ENCODE results near the gene HAPLN1.

Gene HAPLN1

GRCh38 chr5:83715236-83716065, 5.2 kb downstream of the HAPLN1 start:
- Histone ChIP-seq H3K79me2 (ENCODE audit: insufficient read depth, low read length) (no peaks in the 10 kb centered on the region), H4K20me1 (ENCODE audit: insufficient read depth, low read length) (no peaks in the 10 kb centered on the region), H3K4me3 (ENCODE audit: low read depth in 1 of 2, low read length in 2 of 2) (no peak overlapping the region), H3K36me3 (ENCODE audit: insufficient read depth, low read length) (no peaks in the 10 kb centered on the region), H2AFZ (ENCODE audit: low read depth, low read length) (no peak overlapping the region), H3K9ac (ENCODE audit: low read depth, low read length) (no peak overlapping the region), H3K4me1 (ENCODE audit: insufficient read depth, low read length) (no peaks in the 10 kb centered on the region), H3K27ac (ENCODE audit: low read length) (no peak overlapping the region), H3K27me3 (ENCODE audit: insufficient read depth, low read length, poor library complexity) (peaks cover 13% of the 10 kb centered on the region), H3K4me2 (ENCODE audit: insufficient read depth, low read length) (no peak overlapping the region), H3K9me3 (ENCODE audit: insufficient read depth, low read length, severe bottlenecking) (no peaks in the 10 kb centered on the region)
- ATAC-seq (ENCODE audit: insufficient read depth, low read depth) (no peak), DNase-seq (no peak)
- TF ChIP-seq, protein P1, sequence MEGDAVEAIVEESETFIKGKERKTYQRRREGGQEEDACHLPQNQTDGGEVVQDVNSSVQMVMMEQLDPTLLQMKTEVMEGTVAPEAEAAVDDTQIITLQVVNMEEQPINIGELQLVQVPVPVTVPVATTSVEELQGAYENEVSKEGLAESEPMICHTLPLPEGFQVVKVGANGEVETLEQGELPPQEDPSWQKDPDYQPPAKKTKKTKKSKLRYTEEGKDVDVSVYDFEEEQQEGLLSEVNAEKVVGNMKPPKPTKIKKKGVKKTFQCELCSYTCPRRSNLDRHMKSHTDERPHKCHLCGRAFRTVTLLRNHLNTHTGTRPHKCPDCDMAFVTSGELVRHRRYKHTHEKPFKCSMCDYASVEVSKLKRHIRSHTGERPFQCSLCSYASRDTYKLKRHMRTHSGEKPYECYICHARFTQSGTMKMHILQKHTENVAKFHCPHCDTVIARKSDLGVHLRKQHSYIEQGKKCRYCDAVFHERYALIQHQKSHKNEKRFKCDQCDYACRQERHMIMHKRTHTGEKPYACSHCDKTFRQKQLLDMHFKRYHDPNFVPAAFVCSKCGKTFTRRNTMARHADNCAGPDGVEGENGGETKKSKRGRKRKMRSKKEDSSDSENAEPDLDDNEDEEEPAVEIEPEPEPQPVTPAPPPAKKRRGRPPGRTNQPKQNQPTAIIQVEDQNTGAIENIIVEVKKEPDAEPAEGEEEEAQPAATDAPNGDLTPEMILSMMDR (IDR thresholded peaks at IDR 0.05; ENCODE audit: borderline replicate concordance, extremely low read depth, low read length, poor library complexity, severe bottlenecking), result no peak
- no peak for TF ChIP-seq EZH2 (IDR thresholded peaks at IDR 0.05; ENCODE audit: borderline replicate concordance, low read depth, low read length, severe bottlenecking)

DNA sequence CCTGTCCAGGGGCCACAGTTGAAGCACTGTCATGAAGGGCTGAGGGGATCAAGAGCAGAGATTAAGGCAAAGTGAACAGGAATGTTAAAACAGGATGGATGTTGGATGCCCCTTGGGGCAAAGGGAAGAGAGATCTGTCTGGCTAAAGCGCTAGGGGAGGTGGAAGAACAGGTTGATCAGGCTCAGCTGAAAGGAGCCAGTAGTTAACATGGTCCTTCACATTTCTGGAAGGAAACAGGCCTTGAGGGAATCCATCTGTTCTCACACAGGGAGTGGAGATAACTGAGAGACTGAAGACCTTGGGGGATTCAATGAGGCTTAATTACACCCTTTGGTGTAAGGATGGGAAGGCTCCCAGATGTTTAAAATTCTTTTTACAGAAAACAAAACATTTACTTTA, 5.8 kb downstream of the HAPLN1 start:
- H4K20me1 ChIP-seq (ENCODE audit: insufficient read depth, low read length), result no peaks in the 10 kb centered on the region
- H3K4me2 ChIP-seq (ENCODE audit: insufficient read depth, low read length), result no peak overlapping the region
- no peak overlapping the region for H3K27ac ChIP-seq (ENCODE audit: low read length)
- ATAC-seq (ENCODE audit: insufficient read depth, low read depth) (no peak), DNase-seq (no peak)
- TF ChIP-seq EZH2 (IDR thresholded peaks at IDR 0.05; ENCODE audit: borderline replicate concordance, low read depth, low read length, severe bottlenecking), result no peak
- TF ChIP-seq, protein P1 (IDR thresholded peaks at IDR 0.05; ENCODE audit: borderline replicate concordance, extremely low read depth, low read length, poor library complexity, severe bottlenecking), result no peak
- H2AFZ ChIP-seq (ENCODE audit: low read depth, low read length), result no peak overlapping the region
- H3K9ac ChIP-seq (ENCODE audit: low read depth, low read length), result no peak overlapping the region
- H3K4me3 ChIP-seq (ENCODE audit: low read depth in 1 of 2, low read length in 2 of 2), result no peak overlapping the region
- no peaks in the 10 kb centered on the region for H3K9me3 ChIP-seq (ENCODE audit: insufficient read depth, low read length, severe bottlenecking)
- peaks cover 13% of the 10 kb centered on the region for H3K27me3 ChIP-seq (ENCODE audit: insufficient read depth, low read length, poor library complexity)
- H3K36me3 ChIP-seq (ENCODE audit: insufficient read depth, low read length), result no peaks in the 10 kb centered on the region
- no peaks in the 10 kb centered on the region for H3K4me1 ChIP-seq (ENCODE audit: insufficient read depth, low read length)
- no peaks in the 10 kb centered on the region for H3K79me2 ChIP-seq (ENCODE audit: insufficient read depth, low read length)

- TF ChIP-seq, protein P1 (IDR thresholded peaks at IDR 0.05; ENCODE audit: borderline replicate concordance, extremely low read depth, low read length, poor library complexity, severe bottlenecking), result peak; percentile 88
- TF ChIP-seq EZH2 (IDR thresholded peaks at IDR 0.05; ENCODE audit: borderline replicate concordance, low read depth, low read length, severe bottlenecking), result no peak
- Histone ChIP-seq H3K4me1 (ENCODE audit: insufficient read depth, low read length) (no peaks in the 10 kb centered on the region), H3K36me3 (ENCODE audit: insufficient read depth, low read length) (no peaks in the 10 kb centered on the region), H4K20me1 (ENCODE audit: insufficient read depth, low read length) (no peaks in the 10 kb centered on the region), H3K9me3 (ENCODE audit: insufficient read depth, low read length, severe bottlenecking) (no peaks in the 10 kb centered on the region), H3K27me3 (ENCODE audit: insufficient read depth, low read length, poor library complexity) (peaks cover 13% of the 10 kb centered on the region), H3K4me3 (ENCODE audit: low read depth in 1 of 2, low read length in 2 of 2) (no peak overlapping the region), H3K79me2 (ENCODE audit: insufficient read depth, low read length) (no peaks in the 10 kb centered on the region), H3K9ac (ENCODE audit: low read depth, low read length) (no peak overlapping the region), H2AFZ (ENCODE audit: low read depth, low read length) (no peak overlapping the region), H3K4me2 (ENCODE audit: insufficient read depth, low read length) (no peak overlapping the region), H3K27ac (ENCODE audit: low read length) (no peak overlapping the region)
- peak; percentile 16 for DNase-seq
- no peak for ATAC-seq (ENCODE audit: insufficient read depth, low read depth)
These were observed 8.6 kb downstream of the HAPLN1 start for GRCh38 chr5:83711982-83712601.
